NAMALWA (cell line): ENCODE measurements around the gene SYNCRIP.
"Not testable (repeated sequence)": the region's sequence is repeated elsewhere in the genome, so short reads cannot be mapped to it uniquely, and the experiment has no call there.

Experiments used
- DNase-seq: peaks from one replicate; pipeline ENCODE4 v3.0.0-alpha.2; 2015; ENCODE audit warnings: low spot score

SYNCRIP gene

DNA sequence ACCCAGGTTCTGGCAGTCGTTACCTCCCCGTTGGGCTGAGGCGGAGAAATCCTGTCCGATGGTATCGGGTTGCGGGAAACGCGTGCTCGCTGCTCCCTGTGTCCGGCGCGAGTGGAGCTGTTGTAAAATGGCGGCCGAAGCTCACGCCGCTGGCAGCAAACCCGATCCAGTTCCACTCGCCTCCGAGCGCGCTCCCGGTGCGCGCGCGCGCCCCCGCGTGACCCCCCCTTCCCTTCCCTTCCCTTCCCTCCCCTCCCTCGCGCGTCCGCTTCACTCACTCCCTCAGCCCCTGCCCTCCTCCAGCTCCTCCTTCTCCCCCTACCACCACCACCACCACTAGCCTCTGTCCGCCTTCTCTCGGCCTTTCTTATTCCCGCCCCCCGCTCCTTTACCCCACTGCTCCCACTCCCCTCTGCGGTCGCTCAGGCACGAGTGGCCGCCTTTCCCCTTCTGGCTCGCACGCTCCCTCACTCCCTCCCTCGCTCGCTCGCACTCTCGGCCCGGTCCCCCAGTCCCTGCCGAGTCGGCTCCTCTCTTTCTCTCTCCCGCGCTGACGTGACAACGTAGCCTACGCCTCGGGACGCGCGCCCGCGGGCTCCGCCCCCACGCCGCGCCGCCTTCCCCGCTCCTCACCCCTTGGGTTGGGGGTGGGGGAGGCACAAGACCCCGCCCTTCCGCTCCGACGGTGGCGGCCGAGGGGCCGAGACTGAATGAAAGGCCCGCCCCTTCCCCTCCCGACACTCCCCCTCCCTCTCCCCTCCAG is at the start of gene SYNCRIP:
Gene SYNCRIP (minus strand): TSS at position 113 of the 763 bp plus-strand sequence. CDS start 1,447 bp downstream, outside the sequence.
- peak; percentile 98 for DNase-seq

DNA sequence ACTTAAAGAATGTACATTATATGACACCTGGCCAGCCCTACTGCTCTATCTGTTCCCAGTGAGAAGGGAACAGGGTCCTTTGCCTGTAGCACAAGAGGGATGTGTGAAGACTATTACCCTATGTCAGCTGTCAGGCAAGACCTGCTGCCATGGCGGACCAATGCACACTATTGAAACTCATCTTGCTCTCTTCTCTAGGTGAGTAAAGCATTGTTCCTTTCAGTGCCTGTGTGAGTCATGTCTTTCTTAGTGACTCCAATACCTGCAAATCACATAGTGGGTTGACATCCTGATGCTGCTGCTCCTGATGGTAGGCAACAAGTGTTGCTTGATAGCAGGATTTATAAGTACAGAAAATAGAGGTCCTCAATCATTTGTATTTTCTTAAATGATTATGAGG is 48.8 kb upstream of the SYNCRIP start:
- no peak for DNase-seq

DNA sequence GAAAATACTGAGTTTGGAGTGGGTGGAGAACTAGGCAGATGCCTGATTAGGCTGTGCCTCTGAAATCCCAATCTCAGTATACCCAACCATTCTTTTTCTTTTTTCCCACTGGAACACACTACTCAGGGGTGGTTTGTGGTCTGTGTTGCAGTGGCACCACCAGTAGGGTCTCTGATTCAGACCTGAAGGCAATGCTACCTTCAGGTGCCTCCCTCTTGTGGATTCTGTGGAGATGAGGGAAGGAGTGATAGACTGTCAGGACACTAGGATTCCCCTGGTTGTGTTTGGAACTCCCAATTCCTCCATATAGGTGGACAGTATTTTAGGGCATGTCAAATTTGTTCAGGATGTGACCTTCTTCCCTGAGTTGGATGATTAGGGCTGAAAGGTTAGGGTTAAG is 47.4 kb upstream of the SYNCRIP start:
- DNase-seq: no peak

DNA sequence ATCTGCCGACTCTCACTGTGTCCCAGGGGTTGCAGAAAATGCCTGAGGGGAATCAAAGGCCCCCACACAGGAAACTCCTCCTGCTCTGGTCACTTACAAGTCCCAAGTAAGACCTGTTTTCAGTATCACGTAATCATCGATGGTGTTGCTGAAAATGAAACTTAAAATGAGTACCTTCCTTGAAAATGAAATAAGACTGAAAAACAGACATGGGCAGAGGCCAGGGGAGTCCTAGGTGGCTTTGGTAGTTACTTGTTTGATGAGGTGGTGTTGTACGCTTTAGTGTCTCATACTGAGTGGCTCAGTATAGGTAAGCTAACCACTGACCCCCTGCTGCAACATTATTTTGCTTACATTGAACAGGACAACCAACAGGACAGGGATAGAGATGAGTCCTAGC is 43.0 kb upstream of the SYNCRIP start:
- DNase-seq: no peak

DNA sequence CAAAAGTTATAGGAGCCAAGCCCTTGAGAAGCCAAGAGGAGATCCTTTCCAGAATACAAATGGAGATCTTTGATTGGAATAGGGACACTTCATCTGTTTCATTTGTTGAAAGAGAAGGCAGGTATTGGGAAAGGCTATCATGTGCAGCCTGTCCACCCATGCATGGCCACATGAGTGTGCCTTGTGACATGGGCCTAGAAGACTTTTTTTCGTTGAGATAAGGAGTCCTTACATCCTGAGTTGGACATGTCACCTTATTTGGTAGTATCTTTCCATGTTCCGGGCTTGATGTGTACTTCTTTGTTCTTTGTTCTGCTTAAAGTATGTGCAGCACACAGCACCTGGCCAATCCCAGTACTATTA is 42.1 kb upstream of the SYNCRIP start:
- DNase-seq: no peak

DNA sequence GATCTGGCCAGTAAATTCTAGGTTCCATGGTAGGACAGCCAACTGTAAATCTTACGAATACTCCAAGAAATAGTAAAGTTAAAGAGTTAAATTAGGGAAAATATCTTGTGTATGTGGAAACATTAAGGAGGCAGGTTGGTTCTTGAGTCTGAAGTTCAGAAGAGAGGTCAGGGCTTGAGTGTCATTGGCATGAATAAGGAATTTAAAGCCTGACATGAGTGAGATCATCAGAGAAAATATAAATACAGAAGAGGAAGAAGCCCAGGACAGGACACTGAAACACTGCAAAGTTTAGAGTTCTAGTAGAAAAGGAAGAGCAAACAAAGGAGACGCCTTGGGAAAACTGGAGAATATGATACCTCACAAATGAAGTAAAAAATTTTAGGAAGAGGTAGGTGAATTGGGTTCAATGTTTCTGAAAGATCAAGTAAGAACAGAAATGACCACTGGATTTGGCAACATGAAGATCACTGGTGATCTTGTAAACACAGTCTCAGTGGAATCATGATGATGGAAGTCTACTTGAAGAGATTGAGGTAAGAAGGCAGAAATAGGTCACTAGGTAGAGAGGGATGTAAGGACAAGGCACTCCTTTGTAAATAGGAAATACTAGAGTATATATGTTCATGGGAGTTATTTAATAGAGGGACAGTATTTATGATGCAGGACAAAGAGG is 41.6 kb upstream of the SYNCRIP start:
- no peak for DNase-seq

DNA sequence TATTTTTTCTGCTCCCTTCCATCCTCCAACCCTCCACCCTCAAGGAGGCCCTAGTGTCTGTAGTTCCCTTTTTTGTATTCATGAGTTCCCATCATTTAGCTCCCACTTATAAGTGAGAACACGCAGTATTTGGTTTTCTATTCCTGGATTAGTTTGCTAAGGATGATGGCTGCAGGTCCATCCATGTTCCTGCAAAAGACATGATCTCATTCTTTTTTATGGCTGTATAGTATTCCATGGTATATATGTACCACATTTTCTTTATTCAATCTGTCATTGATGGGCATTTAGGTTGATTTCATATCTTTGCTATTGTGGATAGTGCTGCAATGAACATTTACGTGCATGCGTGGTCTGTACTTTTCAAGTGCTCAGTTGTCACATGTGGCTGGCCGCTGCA is 39.2 kb upstream of the SYNCRIP start:
- not testable (repeated sequence) for DNase-seq

DNA sequence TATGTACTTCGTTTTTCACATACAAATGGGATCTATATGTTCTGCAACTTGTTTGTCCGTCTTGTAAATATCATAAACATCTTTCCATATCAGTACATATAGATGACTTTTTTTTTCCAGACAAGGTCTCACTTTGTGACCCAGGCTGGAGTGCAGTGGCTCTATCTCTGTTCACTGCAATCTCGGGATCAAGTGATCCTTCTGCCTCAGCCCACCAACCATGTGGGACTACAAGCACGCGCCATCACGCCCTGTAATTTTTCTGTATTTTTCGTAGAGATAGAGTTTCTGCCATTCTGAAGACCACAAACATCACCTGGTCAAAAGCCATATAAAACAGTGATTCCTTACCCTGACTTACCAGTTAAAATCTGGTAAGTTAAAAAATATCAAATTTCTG is 37.7 kb upstream of the SYNCRIP start:
- peak; percentile 30 for DNase-seq

DNA sequence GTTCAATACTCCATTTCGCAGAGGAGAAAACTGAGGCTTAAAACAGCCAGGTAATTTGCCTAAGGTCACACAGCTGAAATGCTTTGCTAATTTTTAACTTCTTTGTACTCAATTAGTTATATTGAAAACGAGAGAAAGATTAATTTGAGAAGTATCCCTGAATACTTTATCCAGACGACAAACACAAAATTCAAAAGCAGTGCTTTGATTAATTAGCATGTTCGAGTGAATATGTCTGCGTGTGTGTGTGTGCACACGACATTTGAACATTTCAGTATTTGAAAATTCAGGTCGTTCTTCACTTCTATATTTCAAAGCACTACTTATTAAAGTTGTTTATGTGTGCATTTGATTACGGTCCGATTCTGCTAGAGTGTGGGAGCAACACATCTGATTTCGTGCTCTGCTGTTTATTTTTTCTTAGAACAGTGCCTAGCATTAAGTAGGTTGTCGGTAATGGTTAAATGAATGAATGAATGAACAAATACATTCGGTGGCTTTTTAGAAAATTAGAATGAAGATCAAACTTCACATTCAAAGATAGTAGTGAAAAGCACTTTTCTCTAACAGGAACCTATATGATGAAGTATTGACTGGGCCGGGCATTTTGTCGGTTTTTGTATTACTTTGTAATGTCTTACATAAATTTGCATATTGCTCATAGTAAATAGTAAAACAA is 36.9 kb upstream of the SYNCRIP start:
- DNase-seq: no peak

DNA sequence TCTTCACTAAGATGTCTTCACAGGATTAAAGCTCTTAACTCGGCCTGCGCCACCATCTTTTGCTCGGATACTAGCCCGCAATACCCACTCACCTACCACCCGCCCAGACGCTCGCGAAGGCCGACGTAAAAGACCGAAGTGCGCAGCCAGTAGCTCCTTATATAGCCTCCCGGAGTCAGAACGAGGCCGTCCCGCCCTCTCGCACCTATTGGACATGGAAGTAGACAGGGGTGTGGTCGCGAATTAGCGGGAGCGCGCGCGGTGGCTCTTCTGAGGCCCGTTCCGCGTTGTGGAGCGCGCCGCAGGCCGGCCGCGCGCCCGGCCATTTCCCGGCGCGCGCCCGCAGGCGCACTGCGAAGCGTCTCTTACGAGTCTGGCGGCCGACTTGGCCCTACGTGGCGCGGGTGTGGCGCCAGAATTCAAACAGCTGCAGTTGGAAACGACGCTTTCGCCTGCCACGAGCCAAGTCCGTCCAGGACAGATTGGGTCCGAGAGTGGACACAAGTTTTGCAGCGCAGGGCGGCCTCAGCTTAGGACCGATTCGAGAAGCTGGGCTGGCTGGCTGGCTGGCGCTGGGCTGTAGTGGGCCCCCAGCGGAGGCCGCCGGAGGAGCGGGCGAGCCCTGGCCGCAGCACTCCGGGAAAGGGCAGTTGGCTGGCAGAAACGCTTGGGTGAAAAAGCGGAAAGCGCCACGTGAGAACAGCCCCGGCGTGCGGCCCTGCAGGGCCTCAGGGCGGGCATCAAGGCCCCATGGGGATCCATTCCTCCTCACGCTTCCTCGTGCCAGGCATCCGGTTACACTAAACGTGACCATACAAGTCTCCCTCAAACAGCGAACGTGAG is 36.1 kb upstream of the SYNCRIP start:
- peak; percentile 98 for DNase-seq

DNA sequence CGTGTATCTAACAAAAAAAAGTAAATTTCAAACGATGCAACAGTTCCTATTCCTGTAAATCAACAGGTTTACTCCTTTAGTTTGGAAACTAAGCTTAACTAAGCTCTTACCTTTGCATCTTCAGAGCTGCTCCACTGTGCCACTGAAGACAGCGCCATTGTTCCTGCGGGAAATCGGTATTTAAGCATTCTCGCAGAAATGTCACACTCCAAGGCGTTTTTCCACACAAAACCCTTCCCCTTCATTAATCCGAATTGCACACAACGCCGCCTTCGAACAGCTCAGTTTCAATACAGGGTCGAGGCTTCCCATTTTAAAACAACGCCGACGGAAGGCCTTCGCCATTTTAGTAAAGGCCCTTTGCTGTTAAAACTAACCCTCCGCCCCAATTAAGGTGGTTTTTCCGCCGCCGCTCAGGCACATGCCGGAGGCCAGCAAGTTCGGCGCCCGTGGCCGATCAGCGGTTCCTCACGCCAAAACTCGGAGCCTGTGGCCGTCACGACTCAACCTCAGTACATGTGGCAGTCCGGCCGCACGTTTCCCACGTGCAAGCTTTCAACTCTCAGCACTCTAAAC is 35.4 kb upstream of the SYNCRIP start:
- DNase-seq: no peak

DNA sequence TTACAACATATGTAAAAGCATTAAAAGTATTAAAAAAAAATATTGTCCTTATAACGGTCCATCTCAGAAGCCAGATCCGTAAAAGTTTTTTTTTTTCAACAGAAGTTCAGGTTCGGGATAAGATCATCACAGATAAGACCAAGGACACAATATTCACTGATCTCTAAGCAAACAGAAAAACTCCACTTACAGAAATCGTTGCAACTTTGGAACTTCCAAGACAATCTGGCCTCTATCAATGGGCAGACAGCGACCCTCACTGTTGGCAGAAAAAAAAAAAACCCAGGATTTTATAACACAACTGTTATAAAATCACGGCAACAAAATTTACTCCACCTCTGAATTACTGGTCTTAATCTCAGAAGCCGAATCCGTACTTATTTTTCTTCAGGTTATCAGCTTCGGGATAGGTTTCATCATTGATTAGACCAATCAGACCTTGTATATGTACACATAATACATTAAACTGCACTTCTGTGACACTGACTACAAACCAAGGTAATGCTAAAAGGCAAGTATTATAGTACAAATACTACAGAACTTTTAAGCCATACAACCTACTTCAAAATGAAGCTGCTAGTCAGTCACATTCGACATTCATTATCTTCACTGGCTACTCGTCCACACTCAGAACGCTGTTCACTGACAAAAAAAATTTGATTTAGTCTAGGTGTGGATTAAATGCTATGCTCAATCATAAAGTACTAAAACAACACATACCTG is 34.7 kb upstream of the SYNCRIP start:
- DNase-seq: peak; percentile 46

DNA sequence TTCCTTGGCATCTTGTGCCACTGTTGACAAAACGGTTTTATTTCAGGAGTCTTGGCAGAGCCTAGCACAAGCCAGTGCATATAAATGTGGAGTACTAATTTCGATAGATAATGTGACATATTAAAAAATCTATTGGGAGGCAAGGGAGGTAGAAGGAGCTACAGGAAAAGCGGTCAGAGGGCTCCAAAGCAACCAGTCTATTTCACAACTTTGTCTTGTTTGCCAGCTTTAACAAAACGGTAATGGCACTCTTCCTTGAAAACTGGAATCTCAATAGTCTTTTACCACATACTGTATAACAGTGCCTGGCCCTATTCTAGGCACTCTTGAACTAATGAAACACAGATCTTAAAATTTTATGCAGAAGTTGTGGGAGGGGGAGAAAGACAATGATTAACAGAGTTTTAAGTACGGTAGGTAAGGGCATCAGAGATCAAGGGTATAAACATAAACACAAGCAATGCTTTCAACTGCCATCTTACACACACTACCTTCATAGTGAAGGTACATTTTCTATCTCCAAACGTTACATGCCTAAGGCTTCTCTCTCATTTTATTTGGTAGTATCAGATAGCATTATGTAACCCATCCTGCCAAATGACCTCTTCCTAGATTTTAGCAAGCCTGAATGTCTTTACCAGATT is 33.5 kb upstream of the SYNCRIP start:
- peak; percentile 46 for DNase-seq

DNA sequence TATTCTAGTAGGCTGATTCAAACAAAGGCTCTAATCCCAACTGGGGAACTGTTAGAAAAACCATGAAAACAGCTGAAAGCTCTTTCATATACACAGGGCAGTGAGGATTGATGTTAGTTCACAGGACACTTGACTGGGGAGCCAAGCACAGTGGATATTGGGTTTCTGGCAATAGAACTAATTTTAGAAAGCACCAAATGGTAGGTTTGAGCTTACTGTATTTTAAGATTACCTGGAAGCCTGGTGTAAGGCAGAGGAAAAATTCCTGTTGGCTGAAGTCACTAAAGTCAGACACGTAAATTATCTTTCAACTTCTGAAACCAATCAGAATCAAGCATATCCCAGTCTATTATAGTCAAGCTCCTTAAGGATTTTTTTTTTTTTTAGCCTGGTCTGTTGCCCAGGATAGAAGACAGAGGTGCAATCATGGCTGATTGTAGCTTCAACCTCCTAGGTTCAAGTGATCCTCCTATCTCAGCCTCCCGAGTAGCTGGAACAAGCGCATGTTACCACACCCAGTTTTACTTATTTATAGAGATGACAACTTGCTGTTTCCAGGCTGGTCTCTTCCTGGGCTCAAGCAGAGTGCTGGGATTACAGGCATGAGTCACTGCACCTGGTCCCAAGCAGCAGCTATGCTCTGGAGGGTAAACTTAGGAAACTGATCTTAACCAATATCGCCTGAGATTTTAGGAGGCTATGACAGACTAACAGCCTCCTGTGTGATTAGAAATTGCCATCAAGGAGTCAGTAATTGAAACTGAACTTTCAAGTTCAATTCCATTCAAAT is 32.5 kb upstream of the SYNCRIP start:
- peak; percentile 52 for DNase-seq

DNA sequence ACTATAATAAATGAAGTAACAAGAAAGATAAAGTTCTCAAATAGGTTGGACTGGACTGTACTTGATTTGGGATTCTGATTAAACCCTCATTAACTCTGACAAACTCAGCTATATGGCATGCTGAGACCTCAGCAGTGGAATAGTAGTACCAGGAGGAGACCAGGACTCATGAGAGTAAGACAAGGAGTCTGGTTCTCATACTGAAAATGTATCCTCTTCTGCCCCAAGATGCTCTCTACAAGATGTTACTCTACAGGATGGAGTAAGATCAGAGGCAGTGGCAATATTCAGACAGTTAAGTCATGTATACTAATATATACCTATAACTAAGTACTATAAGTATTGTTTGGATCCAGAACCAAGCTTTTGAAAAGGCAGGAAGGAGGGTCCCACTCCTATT is 31.9 kb upstream of the SYNCRIP start:
- DNase-seq: peak; percentile 57

DNA sequence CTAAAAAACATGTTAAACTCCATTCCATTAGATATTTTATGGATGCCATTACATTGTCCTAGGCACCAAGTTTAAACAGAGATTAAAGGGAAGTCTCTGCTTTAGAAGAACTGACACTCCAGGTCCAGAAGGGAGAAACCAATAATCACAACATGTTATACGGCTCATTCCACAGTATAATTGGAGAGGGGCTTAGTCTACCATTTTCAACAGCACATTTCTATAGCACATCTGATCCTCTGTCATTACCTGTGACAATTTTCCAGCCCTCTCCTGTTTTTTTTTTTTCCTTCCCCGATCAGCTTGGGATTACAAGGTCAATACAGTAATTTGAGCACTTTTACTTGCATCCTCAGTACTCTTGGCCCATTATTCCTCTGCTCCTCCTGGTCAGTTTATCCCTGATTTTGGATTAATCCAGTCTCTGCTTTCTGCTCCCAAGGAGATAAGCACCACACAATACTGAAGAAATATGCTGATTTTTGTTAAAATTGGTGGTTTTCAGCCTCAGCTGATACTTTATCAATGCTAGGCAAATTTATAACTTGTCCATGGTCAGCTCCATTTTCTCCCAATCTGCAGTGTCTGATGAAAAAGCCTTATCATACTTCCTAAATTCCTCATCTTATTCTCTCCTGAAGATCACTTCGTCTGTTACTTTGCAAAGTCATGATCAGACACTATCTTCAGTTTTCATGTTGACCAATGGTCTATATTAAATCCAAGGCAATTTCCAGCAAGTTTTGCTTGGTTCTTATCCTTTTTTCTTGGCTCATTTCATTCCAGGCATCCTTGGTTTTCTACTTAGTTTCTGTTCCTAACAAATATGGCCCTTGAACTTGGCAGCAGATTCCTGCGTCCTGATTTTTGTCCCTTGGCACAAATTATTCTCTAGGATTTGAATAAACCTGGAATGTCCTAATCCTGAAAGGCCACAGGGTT is 30.8 kb upstream of the SYNCRIP start:
- peak; percentile 44 for DNase-seq

DNA sequence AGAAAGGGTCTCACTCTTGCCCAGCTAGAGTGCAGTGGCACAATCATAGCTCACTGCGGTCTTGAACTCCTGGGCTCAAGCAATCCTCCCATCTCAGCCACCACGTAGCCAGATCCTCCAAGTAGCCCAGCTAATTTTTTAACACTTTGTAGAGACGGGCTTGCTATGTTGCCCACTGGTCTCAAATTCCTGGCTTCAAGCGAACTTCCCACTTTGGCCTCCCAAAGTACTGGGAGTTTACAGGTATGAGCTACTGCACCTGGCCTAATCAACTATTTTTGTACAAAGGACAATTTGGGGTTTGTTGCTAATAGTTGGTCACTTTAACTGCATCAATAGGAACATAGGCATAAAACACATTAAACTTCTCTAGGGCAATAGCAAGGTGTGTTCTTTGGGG is 29.9 kb upstream of the SYNCRIP start:
- no peak for DNase-seq

DNA sequence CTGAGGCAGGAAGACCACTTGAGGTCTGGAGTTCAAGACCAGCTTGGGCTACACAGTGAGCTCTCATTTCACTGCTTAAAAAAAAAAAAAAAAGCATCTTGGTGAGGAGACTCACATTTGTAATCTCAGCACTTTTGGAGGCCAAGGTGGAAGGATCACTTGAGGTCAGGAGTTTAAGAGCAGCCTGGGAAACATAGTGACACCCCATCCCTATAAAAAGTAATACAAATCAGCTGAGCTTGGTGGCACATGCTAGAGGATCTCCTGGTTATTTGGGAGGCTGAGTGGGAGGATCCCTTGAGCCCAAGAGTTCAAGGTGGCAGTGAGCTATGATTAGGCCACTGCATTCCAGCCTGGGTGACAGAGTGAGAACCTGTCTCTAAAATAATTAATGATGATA is 29.4 kb upstream of the SYNCRIP start:
- DNase-seq: peak; percentile 47

DNA sequence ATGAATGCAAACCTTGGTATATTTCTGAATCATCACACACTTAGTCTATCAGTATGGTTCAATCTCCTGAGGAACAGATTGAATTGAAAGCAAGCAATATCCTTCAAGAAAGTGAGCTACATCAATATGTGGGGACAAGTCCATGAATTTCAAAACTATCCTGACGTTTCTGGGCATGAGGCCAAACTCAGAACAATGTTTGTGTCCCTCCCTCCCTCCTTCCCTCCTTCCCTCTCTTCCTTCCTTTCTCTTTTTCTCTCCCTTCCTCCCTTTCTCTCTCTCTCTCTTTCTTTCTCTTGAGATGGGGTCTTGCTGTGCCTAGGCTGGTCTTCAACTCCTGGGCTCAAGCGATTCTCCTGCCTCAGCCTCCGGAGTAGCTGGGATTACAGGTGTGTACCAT is 27.9 kb upstream of the SYNCRIP start:
- peak; percentile 34 for DNase-seq
